IMR-90 (cell line): ENCODE measurements around the gene BEAN1. TPM values are rescaled to one million over a fixed set of nuclear protein-coding genes. Genes with fewer than 3 reads are reported as not detected.

Source experiments
- ATAC-seq: fragments of 200-7000 bp; cut with Tn5 transposase; 2 replicates; pipeline ENCODE4 v1.9.1; 2020; ENCODE audit warnings: low read depth, mild to moderate bottlenecking, moderate library complexity
- BruUV-seq: library from RNA; stranded (reverse); fragments of 400-500 nt; replicated peaks from 2 replicates; lab custom pipeline; 2021; lab: Mats Ljungman, UMichigan
- CTCF ChIA-PET: fragments of 300-600 bp; formaldehyde crosslinking; extraction: SDS; loops from one replicate; lab custom pipeline; 2021; ENCODE audit warnings: antibody characterized with exemption; lab: Yijun Ruan, JAX
- POLR2A ChIA-PET: fragments of 300-600 bp; sonication (Branson Sonifier 250); formaldehyde crosslinking; loops from one replicate; lab custom pipeline; 2022; ENCODE audit warnings: antibody characterized with exemption; ENCODE audit not compliant: unreplicated experiment; lab: Charles Lee
- DNase-seq: peaks from one replicate; pipeline ENCODE4 v3.0.0; 2013
- H2AFZ ChIP-seq: replicated peaks from 2 replicates; pipeline ENCODE3; 2013; ENCODE audit warnings: low read length, mild to moderate bottlenecking; ENCODE audit not compliant: poor library complexity
- H2AK5ac ChIP-seq: 2 replicates; pipeline ENCODE4 v1.6.1; 2013; ENCODE audit warnings: low read depth, low read length, inconsistent platforms
- H2AK9ac ChIP-seq: replicated peaks from 2 replicates; pipeline ENCODE3; 2013; ENCODE audit warnings: mild to moderate bottlenecking, low read depth, low read length, moderate library complexity; ENCODE audit not compliant: poor library complexity
- H2BK120ac ChIP-seq: 2 replicates; pipeline ENCODE4 v1.6.1; 2013; ENCODE audit warnings: low read depth, low read length, inconsistent platforms
- H2BK15ac ChIP-seq: 3 replicates; pipeline ENCODE4 v1.6.1; 2013; ENCODE audit warnings: low read depth, low read length, inconsistent platforms
- H2BK20ac ChIP-seq: 2 replicates; pipeline ENCODE4 v1.6.1; 2013; ENCODE audit warnings: low read depth, mild to moderate bottlenecking, inconsistent platforms, low read length, moderate library complexity
- H2BK5ac ChIP-seq: 2 replicates; pipeline ENCODE4 v1.6.1; 2013; ENCODE audit warnings: mild to moderate bottlenecking, low read depth, low read length, inconsistent platforms; ENCODE audit not compliant: poor library complexity, severe bottlenecking
- H3K14ac ChIP-seq: replicated peaks from 2 replicates; pipeline ENCODE4 v1.6.1; 2013; ENCODE audit warnings: low read depth, low read length, inconsistent platforms
- H3K18ac ChIP-seq: 2 replicates; pipeline ENCODE4 v1.6.1; 2013; ENCODE audit warnings: low read depth, low read length, control low read depth
- H3K23ac ChIP-seq: 2 replicates; pipeline ENCODE4 v1.6.1; 2013; ENCODE audit warnings: low read depth, low read length, inconsistent platforms
- H3K27ac ChIP-seq: 2 replicates; pipeline ENCODE4 v1.5.1; 2013; ENCODE audit warnings: mild to moderate bottlenecking, control low read depth, low read length; ENCODE audit not compliant: insufficient read depth
- H3K27me3 ChIP-seq: 2 replicates; pipeline ENCODE4 v1.6.1; 2013; ENCODE audit warnings: low read length; ENCODE audit not compliant: control insufficient read depth, insufficient read depth
- H3K36me3 ChIP-seq: 2 replicates; pipeline ENCODE4 v1.6.1; 2013; ENCODE audit warnings: low read length, mixed read lengths; ENCODE audit not compliant: control insufficient read depth, insufficient read depth
- H3K4ac ChIP-seq: 2 replicates; pipeline ENCODE4 v1.6.1; 2013; ENCODE audit warnings: low read depth, low read length, inconsistent platforms
- H3K4me1 ChIP-seq: 2 replicates; pipeline ENCODE4 v1.6.1; 2013; ENCODE audit warnings: low read length, mixed read lengths; ENCODE audit not compliant: control insufficient read depth, insufficient read depth
- H3K4me2 ChIP-seq: 2 replicates; pipeline ENCODE4 v1.6.1; 2013; ENCODE audit warnings: low read depth, mild to moderate bottlenecking, control low read depth, low read length, moderate library complexity
- H3K4me3 ChIP-seq: 2 replicates; pipeline ENCODE4 v1.5.1; 2013; ENCODE audit warnings: low read depth, mild to moderate bottlenecking, control low read depth, low read length, moderate library complexity; ENCODE audit not compliant: insufficient read depth
- H3K56ac ChIP-seq: 2 replicates; pipeline ENCODE4 v1.6.1; 2013; ENCODE audit warnings: low read length, inconsistent platforms; ENCODE audit not compliant: insufficient read depth; ENCODE audit errors: extremely low read depth
- H3K79me1 ChIP-seq, 2 experiments: 2 replicates each; pipeline ENCODE4 v1.6.1; 2013; ENCODE audit warnings: low read length in 2 of 2, inconsistent platforms in 1 of 2, low read depth in 1 of 2
- H3K9ac ChIP-seq: 2 replicates; pipeline ENCODE4 v1.6.1; 2013; ENCODE audit warnings: low read depth, low read length, control low read depth
- H3K9me1 ChIP-seq: 2 replicates; pipeline ENCODE4 v1.6.1; 2013; ENCODE audit warnings: low read length, inconsistent platforms; ENCODE audit not compliant: insufficient read depth
- H3K9me3 ChIP-seq: 2 replicates; pipeline ENCODE4 v1.6.1; 2013; ENCODE audit warnings: low read length; ENCODE audit not compliant: control insufficient read depth, insufficient read depth
- H4K20me1 ChIP-seq: 2 replicates; pipeline ENCODE4 v1.6.1; 2013; ENCODE audit warnings: low read length, inconsistent platforms; ENCODE audit not compliant: insufficient read depth
- H4K5ac ChIP-seq: 2 replicates; pipeline ENCODE4 v1.6.1; 2013; ENCODE audit warnings: mild to moderate bottlenecking, low read depth, low read length, control low read depth
- H4K8ac ChIP-seq, 2 experiments: 2 replicates each; pipeline ENCODE4 v1.6.1; 2013; ENCODE audit warnings: low read depth in 2 of 2, low read length in 2 of 2, control low read depth in 1 of 2, inconsistent platforms in 1 of 2
- H4K91ac ChIP-seq: 2 replicates; pipeline ENCODE4 v1.6.1; 2013; ENCODE audit warnings: low read depth, low read length, inconsistent platforms; ENCODE audit not compliant: insufficient read depth
- CHD1 ChIP-seq: IDR thresholded peaks from 2 replicates; pipeline ENCODE4 v1.6.1; 2012; ENCODE audit warnings: low read depth, low read length, improper control_type of control experiment
- CTCF ChIP-seq: conservative IDR thresholded peaks from 2 replicates; pipeline ENCODE4 v1.5.1; 2012; ENCODE audit warnings: mild to moderate bottlenecking, low read depth, low read length, improper control_type of control experiment
- MAZ ChIP-seq: IDR thresholded peaks from 2 replicates; pipeline ENCODE4 v1.6.1; 2012; ENCODE audit warnings: low read depth, mild to moderate bottlenecking, low read length, improper control_type of control experiment, moderate library complexity, borderline replicate concordance
- RCOR1 ChIP-seq: IDR thresholded peaks from 2 replicates; pipeline ENCODE4 v1.6.1; 2012; ENCODE audit warnings: mild to moderate bottlenecking, low read length, improper control_type of control experiment; ENCODE audit not compliant: insufficient replicate concordance
- WGBS, 2 experiments: methylation state at CpG; one replicate each; pipeline versions ENCODE4 v1.1.5 to v1.1.7; 2013; ENCODE audit warnings: missing lambda C conversion rate in 2 of 2; ENCODE audit not compliant: insufficient read length in 1 of 2; ENCODE audit errors: extremely low coverage in 2 of 2; 5-methylcytosine and 5-hydroxymethylcytosine counted together
- dilution Hi-C: fragments of 300-500 bp; cut with HindIII; formaldehyde crosslinking; loops from one replicate; pipeline ENCODE4 v1.14.3; 2018; ENCODE audit warnings: low sequenced_read_pairs; ENCODE audit not compliant: unreplicated experiment
- in situ Hi-C: fragments of 300-500 bp; cut with MboI; formaldehyde crosslinking; loops from 3 replicates; pipeline ENCODE4 v1.14.3; 2019; ENCODE audit warnings: low sequenced_read_pairs, inconsistent platforms, mixed read lengths
- intact Hi-C: fragments of 100-400 bp; cut with micrococcal nuclease; formaldehyde crosslinking; loops from 2 replicates; pipeline ENCODE4 v1.10.0; 2022
- polyA plus RNA-seq, 3 experiments: library from polyadenylated mRNA; depleted of rRNA; stranded (reverse); fragments of >200 nt; gene quantifications; 2 replicates each; pipeline ENCODE4 v1.2.3, GENCODE V29; 2012; ENCODE audit warnings: low replicate concordance in 1 of 3
- total RNA-seq: library from RNA; depleted of rRNA; stranded (reverse); fragments of >200 nt; gene quantifications from 2 replicates; pipeline ENCODE4 v1.2.3, GENCODE V29; 2012

BEAN1 gene
- total and polyA plus RNA-seq, 2 of the 4 experiments (the other 2 are of a cell fraction) = not detected

GRCh38 chr16:66431760-66432159, 4.7 kb downstream of the BEAN1 start:
- WGBS, 2 experiments = no CpG with 5 or more reads among the region's 8 CpGs
- DNase-seq (no peak), ATAC-seq (no peak)
- no peaks in the 10 kb centered on the region for H3K79me1 ChIP-seq
- H2BK15ac ChIP-seq = no peak overlapping the region
- no peak overlapping the region for H3K56ac ChIP-seq
- no peak overlapping the region for H4K8ac ChIP-seq
- intact Hi-C loops (no loop called here), dilution Hi-C loops (no loop called here), in situ Hi-C loops (no loop called here)
- H4K5ac ChIP-seq = no peak overlapping the region
- H3K18ac ChIP-seq = no peak overlapping the region
- H2BK120ac ChIP-seq = no peak overlapping the region
- no peak overlapping the region for H4K91ac ChIP-seq
- TF ChIP-seq CTCF (no peak), MAZ (no peak), CHD1 (no peak), RCOR1 (no peak)
- H3K9me1 ChIP-seq = no peaks in the 10 kb centered on the region
- H2AFZ ChIP-seq = no peak overlapping the region
- no peak overlapping the region for H3K23ac ChIP-seq
- ChIA-PET POLR2A (no interaction called here), CTCF (no interaction called here)
- H2BK5ac ChIP-seq = no peak overlapping the region
- no peaks in the 10 kb centered on the region for H3K36me3 ChIP-seq
- no TSS peak for BruUV-seq
- no peak overlapping the region for H2BK20ac ChIP-seq
- no peak overlapping the region for H3K9ac ChIP-seq
- no peak overlapping the region for H3K4me3 ChIP-seq
- H3K4me1 ChIP-seq = peaks cover 3% of the 10 kb centered on the region; the same call in 1 of the 2 replicates
- H3K14ac ChIP-seq = no peak overlapping the region
- no peaks in the 10 kb centered on the region for H4K20me1 ChIP-seq
- H2AK5ac ChIP-seq = no peak overlapping the region
- no peak overlapping the region for H3K27ac ChIP-seq
- H3K9me3 ChIP-seq = no peaks in the 10 kb centered on the region; the same call in 1 of the 2 replicates
- peaks cover 59% of the 10 kb centered on the region for H3K27me3 ChIP-seq
- H3K4ac ChIP-seq = no peak overlapping the region
- no peak overlapping the region for H3K4me2 ChIP-seq
- no peak overlapping the region for H2AK9ac ChIP-seq
